Measurements from ENCODE around the gene FGF14. TPM values are rescaled to one million over a fixed set of nuclear protein-coding genes. Genes with fewer than 3 reads are reported as not detected.

The FGF14 gene
- total RNA-seq, 2 donors from 2014 or later: not detected

DNA sequence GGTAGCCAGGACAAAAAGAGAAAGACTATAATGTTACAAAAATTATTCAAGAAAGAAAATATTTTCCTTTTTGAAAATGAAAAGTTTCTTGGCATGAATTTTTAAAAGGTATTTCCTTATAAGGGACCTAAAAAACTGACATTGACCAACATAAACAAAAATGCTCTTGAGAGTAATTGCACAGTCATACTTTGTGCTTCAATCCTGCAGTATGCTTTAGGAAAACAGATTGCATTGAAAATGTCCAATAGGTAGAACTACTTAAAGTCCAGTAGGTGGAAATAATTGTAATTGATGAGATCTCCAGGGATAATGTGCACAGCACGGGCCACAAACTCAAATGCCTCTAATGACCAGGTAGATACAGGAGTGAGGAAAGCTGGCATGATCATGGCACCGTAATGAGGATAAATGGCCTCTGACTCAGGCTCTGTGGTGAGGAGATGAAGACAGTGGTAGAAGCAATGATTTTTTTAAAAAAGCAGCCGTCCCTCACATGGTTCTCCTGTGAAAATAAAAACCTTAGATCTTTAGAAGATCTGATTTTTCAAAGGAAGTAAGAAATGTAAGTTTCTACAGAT, 671.3 kb downstream of the FGF14 start:
- ATAC-seq: no peak
- Mint-ChIP-seq H3K36me3 (no peaks in the 10 kb centered on the region), H3K9me3 (no peaks in the 10 kb centered on the region)

GRCh38 chr13:101728615-101729014, 673.2 kb downstream of the FGF14 start:
- DNase-seq (ENCODE audit: low spot score in 2 of 2): no peak
- ATAC-seq: no peak
- Mint-ChIP-seq H3K36me3 (no peaks in the 10 kb centered on the region), H3K27ac (no peak overlapping the region), H3K9me3 (peaks cover 0 to 5% of the 10 kb centered on the region in 2 donors)

More for the DNA sequence above, 671.3 kb downstream of the FGF14 start:
- no peak overlapping the region for H3K27ac Mint-ChIP-seq
- DNase-seq (ENCODE audit: low spot score in 2 of 2): no peak

DNA sequence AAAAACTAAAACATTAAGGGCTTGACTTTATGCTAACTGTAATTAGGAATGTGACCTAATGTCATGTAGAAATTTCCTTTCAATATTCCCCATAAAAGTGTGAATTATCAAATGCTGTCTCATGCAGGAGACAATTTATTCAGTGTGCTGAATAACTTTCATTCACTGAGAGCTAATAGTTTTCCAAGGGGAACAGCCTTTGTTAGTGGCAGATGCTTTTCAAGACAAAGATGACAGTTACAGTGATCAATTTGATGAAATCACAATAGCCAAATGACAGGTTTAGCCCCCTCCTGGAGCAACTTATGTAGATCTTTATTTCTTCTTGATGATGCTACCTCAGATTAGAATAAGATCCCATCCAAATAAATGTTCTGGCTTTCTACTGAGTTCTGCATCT, 673.8 kb downstream of the FGF14 start:
- Mint-ChIP-seq H3K36me3 (no peaks in the 10 kb centered on the region), H3K9me3 (peaks cover 0 to 7% of the 10 kb centered on the region in 2 donors), H3K27ac (no peak overlapping the region)
- ATAC-seq (no peak), DNase-seq (ENCODE audit: low spot score in 2 of 2) (no peak)

DNA sequence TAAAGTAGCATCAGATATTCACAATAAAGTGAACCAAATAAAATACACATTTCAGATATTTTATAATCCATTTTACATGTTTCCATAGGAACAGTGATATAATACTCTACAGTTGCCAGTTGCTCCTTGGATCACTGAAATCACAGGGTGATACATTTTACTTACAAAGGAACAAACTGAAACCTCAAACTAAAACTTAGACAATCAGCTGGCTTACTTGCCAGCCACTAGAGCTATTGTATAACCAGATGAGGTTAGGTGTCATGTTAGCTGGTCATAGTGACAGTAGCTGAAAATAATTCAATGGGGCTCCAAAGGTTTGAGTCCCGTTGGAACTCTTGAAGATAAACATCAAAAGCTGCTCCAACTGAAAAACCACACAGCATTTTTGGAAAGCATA, 674.7 kb downstream of the FGF14 start:
- DNase-seq (ENCODE audit: low spot score in 2 of 2): no peak
- Mint-ChIP-seq H3K36me3 (no peaks in the 10 kb centered on the region), H3K27ac (no peak overlapping the region), H3K9me3 (peaks cover 0 to 7% of the 10 kb centered on the region in 2 donors)
- no peak for ATAC-seq

DNA sequence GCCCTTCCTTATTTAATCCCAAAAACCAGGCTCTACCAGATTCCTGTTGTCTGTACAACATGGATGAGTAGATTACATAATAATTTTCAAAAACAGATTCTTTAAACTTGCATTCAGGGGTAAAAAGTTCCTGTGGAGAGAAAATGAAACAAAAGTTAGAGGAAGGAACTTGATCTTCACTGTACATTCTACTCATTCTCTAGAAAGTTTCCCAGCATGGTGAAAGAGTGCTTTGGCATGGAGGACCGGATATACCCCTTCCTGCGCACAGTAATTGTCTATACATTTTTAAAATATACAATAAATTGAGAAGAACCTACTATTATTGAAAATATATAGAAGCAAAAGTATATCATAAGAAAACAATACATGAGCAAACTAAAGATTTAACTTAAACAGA, 675.2 kb downstream of the FGF14 start:
- Mint-ChIP-seq H3K9me3 (peaks cover 0 to 7% of the 10 kb centered on the region in 2 donors), H3K27ac (no peak overlapping the region), H3K36me3 (no peaks in the 10 kb centered on the region)
- DNase-seq (ENCODE audit: low spot score in 2 of 2) (no peak), ATAC-seq (no peak)

DNA sequence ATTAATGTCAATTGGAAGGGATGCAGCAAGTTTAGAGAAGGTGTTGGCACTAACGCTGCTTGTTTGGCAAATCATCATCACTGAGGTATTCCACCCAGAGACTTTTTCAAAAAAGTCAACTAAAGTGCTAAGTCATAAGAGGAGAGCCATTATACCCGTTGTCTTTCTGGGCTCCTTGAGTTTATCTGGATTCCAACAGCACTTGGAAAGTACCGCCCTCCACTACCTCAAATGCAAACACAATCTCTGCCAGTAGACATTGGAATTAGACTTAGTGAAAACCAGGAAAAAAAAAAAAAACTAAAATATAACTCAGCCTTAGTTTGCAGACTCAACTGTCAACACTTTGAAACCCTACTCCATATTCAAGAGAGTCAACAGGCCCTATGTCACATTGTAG, 683.4 kb downstream of the FGF14 start:
- ATAC-seq (no peak), DNase-seq (ENCODE audit: low spot score in 2 of 2) (no peak)
- H3K27ac Mint-ChIP-seq: no peak overlapping the region
- no peaks in the 10 kb centered on the region for H3K36me3 Mint-ChIP-seq
- peaks cover 0 to under 1% of the 10 kb centered on the region in 2 donors for H3K9me3 Mint-ChIP-seq

DNA sequence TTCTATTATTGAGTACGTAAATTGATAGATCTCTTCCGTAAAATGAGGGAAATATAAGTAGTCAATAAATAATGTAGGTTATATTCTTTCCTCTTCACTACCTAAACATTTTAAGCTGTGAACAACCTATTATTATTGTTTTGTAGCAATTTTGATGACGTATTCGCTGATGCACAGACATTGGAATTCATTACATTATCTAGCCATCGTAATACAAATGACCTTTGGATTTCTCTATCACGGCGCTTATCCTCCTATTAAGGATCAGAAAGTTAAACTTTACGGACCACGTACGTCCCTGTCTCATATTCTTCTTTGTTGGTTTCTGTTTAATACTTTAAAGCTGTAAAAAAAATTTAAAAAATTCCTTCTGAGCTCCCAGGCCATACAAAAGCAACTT, 684.5 kb downstream of the FGF14 start:
- no peak overlapping the region for H3K27ac Mint-ChIP-seq
- DNase-seq (ENCODE audit: low spot score in 2 of 2) (no peak), ATAC-seq (no peak)
- H3K36me3 Mint-ChIP-seq: no peaks in the 10 kb centered on the region
- H3K9me3 Mint-ChIP-seq: no peaks in the 10 kb centered on the region

DNA sequence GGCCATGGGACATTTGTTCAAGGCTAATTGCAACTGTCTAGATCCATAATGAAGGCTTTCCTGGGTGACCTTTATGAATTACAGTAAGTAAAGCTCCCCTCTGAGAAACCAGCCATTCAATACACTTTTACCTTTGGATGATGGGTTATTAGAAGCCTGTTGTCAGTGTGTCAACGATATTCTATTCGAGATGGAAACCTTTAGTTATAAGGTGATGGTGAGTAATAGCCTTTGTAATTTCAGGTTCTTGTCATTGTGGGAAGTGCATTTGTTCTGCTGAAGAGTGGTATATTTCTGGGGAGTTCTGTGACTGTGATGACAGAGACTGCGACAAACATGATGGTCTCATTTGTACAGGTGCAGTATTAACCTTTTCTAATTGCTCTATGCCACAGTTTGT, 687.7 kb downstream of the FGF14 start:
- H3K36me3 Mint-ChIP-seq: no peaks in the 10 kb centered on the region
- no peak overlapping the region for H3K27ac Mint-ChIP-seq
- ATAC-seq (no peak), DNase-seq (ENCODE audit: low spot score in 2 of 2) (no peak)
- no peaks in the 10 kb centered on the region for H3K9me3 Mint-ChIP-seq

GRCh38 chr13:101712026-101712348, 689.9 kb downstream of the FGF14 start:
- ATAC-seq (no peak), DNase-seq (ENCODE audit: low spot score in 2 of 2) (no peak)
- Mint-ChIP-seq H3K36me3 (no peaks in the 10 kb centered on the region), H3K27ac (no peak overlapping the region), H3K9me3 (no peaks in the 10 kb centered on the region)

GRCh38 chr13:101711307-101712025, 690.4 kb downstream of the FGF14 start:
- no peak for DNase-seq (ENCODE audit: low spot score in 2 of 2)
- no peak for ATAC-seq
- H3K9me3 Mint-ChIP-seq: no peaks in the 10 kb centered on the region
- no peaks in the 10 kb centered on the region for H3K36me3 Mint-ChIP-seq
- no peak overlapping the region for H3K27ac Mint-ChIP-seq

DNA sequence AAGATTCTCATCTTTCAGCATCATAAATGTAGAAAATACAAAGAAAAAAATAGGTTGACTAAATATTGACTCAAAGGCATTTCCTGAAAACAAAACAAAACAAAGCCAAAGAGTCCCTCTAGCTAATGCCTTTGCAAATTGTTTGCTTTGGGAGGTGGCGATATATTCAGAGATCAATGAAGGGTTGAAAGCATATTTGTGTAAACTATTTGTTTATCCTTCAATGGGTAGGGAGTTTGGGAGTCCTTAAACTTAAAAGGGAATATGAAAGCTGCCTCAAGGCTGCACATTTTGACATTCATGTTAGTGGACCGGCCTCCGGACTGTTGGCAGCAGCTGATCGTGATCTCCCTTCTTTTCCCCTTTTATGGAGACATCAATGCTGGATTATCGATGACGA, 691.9 kb downstream of the FGF14 start:
- Mint-ChIP-seq H3K9me3 (no peaks in the 10 kb centered on the region), H3K27ac (no peak overlapping the region), H3K36me3 (no peaks in the 10 kb centered on the region)
- ATAC-seq (no peak), DNase-seq (ENCODE audit: low spot score in 2 of 2) (no peak)

DNA sequence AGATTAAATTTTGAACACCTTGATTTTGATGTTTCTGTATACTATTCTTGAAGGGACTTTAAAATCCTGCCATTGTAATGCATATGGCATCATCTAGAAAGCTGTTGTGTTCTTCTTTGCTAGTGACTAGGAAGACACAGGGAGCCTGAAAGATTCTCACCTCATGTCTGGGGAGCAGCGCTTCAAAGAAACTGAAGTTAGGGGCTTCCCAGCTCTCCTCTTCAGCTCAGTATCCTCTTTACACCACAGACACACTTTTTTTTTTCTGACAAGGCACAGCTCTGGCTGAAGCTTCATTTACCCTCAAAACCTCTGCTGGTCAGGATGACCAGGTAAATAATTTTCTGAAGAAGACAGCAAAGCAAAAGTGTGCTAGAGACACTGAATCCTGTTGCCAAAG, 693.7 kb downstream of the FGF14 start:
- no peak for DNase-seq (ENCODE audit: low spot score in 2 of 2)
- no peak for ATAC-seq
- Mint-ChIP-seq H3K27ac (no peak overlapping the region), H3K9me3 (no peaks in the 10 kb centered on the region), H3K36me3 (no peaks in the 10 kb centered on the region)

DNA sequence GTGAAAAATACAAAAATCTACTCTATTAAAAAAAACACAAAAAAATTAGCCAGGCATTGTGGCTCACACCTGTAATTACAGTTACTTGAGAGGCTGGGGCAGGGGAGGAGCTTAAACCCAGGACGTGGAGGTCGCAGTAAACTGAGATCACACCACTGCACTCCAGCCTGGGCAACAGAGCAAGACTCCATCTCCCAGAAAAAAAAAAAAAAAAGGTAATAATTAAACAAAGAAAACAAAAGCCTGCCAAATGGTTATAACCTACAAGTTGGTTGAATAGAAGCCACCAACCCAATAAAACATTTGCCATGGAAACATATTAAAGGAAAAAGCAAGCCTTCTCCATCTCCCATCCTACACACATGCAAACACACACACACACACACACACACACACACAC, 694.2 kb downstream of the FGF14 start:
- Mint-ChIP-seq H3K36me3 (no peaks in the 10 kb centered on the region), H3K27ac (no peak overlapping the region), H3K9me3 (no peaks in the 10 kb centered on the region)
- ATAC-seq (no peak), DNase-seq (ENCODE audit: low spot score in 2 of 2) (no peak)

- Mint-ChIP-seq H3K36me3 (no peaks in the 10 kb centered on the region), H3K9me3 (no peaks in the 10 kb centered on the region), H3K27ac (no peak overlapping the region)
- peak; percentile 24 to 56 for ATAC-seq
- no peak for DNase-seq (ENCODE audit: low spot score in 2 of 2)
These were observed 695.2 kb downstream of the FGF14 start for GRCh38 chr13:101706651-101707050.

- no peak for ATAC-seq
- DNase-seq (ENCODE audit: low spot score in 2 of 2): no peak
- H3K27ac Mint-ChIP-seq: no peak overlapping the region
- no peaks in the 10 kb centered on the region for H3K36me3 Mint-ChIP-seq
- no peaks in the 10 kb centered on the region for H3K9me3 Mint-ChIP-seq
These were observed 698.0 kb downstream of the FGF14 start for GRCh38 chr13:101703838-101704237.

GRCh38 chr13:101703081-101703480, 698.8 kb downstream of the FGF14 start:
- no peak for ATAC-seq
- H3K9me3 Mint-ChIP-seq: no peaks in the 10 kb centered on the region
- H3K27ac Mint-ChIP-seq: no peak overlapping the region
- H3K36me3 Mint-ChIP-seq: no peaks in the 10 kb centered on the region
- DNase-seq (ENCODE audit: low spot score in 2 of 2): no peak

GRCh38 chr13:101700598-101700997, 701.2 kb downstream of the FGF14 start:
- ATAC-seq: no peak
- no peaks in the 10 kb centered on the region for H3K9me3 Mint-ChIP-seq

GRCh38 chr13:101698400-101698799, 703.4 kb downstream of the FGF14 start:
- no peak overlapping the region for H3K27ac Mint-ChIP-seq
- no peak for ATAC-seq
- no peak for DNase-seq (ENCODE audit: low spot score in 2 of 2)
- no peaks in the 10 kb centered on the region for H3K36me3 Mint-ChIP-seq
- H3K9me3 Mint-ChIP-seq: no peaks in the 10 kb centered on the region

More at GRCh38 chr13:101700598-101700997, 701.2 kb downstream of the FGF14 start:
- H3K36me3 Mint-ChIP-seq: no peaks in the 10 kb centered on the region
- DNase-seq (ENCODE audit: low spot score in 2 of 2): no peak
- H3K27ac Mint-ChIP-seq: no peak overlapping the region

Data from activated naive CD4-positive, alpha-beta T cell treated with anti-CD3 and anti-CD28 coated beads, Interleukin-2, amount 50 U/mL, for 72 hours (primary cell).